ENCODE data around the gene SPTLC3.

DNA sequence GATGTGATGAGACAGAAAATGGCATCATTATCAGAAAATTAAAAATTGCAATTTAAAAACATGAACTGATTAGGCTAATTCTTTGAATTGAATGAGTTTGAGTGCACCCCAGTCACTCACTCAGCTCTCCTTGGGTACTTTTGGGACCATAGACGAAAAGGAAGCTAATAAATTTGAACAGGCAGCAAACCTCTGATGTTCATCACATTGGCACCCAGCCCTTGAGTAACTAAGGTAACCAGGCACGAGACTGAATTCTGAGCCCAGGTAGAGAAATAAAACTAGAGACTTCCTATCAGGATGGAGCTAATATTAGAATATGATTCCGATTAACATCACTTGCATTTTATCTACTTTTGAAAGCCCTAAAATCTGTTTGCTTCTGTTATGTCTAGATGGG is 131.4 kb downstream of the SPTLC3 start:
- TF ChIP-seq, protein P1, sequence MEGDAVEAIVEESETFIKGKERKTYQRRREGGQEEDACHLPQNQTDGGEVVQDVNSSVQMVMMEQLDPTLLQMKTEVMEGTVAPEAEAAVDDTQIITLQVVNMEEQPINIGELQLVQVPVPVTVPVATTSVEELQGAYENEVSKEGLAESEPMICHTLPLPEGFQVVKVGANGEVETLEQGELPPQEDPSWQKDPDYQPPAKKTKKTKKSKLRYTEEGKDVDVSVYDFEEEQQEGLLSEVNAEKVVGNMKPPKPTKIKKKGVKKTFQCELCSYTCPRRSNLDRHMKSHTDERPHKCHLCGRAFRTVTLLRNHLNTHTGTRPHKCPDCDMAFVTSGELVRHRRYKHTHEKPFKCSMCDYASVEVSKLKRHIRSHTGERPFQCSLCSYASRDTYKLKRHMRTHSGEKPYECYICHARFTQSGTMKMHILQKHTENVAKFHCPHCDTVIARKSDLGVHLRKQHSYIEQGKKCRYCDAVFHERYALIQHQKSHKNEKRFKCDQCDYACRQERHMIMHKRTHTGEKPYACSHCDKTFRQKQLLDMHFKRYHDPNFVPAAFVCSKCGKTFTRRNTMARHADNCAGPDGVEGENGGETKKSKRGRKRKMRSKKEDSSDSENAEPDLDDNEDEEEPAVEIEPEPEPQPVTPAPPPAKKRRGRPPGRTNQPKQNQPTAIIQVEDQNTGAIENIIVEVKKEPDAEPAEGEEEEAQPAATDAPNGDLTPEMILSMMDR (IDR thresholded peaks at IDR 0.05): no peak
- no peak for TF ChIP-seq EZH2 (IDR thresholded peaks at IDR 0.05; ENCODE audit: borderline replicate concordance, insufficient read depth, low read depth, low read length, poor library complexity, severe bottlenecking)
